Fibroblast of lung (primary cell): Measurements from ENCODE around the gene PACRG.

Source experiments
- EZH2 ChIP-seq: IDR thresholded peaks from 2 replicates; pipeline ENCODE4 v1.5.1; 2012; ENCODE audit warnings: low read length, control low read depth, mild to moderate bottlenecking; ENCODE audit errors: missing control alignments
- TF ChIP-seq, protein P1 (sequence below), 2 donors: IDR thresholded peaks in 1 of 2; conservative IDR thresholded peaks in 1 of 2; 1 replicate in 1 of 2; 2 replicates in 1 of 2; pipeline ENCODE4 v1.5.1; 2011 to 2012; ENCODE audit warnings: low read length in 2 of 2, control low read depth in 1 of 2, inconsistent platforms in 1 of 2, low read depth in 1 of 2, mild to moderate bottlenecking in 1 of 2

DNA sequence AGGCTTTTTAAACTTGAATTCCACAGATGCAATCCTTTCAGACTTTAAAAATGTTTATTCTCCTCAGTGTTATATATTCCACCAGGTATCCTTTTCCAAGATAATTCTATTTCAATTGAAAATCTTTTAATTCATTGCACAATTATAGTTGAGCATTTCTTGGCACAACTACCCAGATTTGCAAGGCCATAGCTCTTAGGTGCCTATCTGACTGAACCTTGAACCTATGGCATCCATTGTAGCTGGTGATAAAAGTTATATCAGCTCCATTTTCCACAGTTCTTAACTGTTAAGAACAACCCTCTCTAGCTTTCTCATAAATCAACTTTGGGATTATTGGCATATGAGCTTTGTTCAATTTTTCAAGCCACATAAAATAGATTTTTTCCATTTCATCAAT, 42.4 kb downstream of the PACRG start:
- no peak for TF ChIP-seq EZH2
- TF ChIP-seq, protein P1, sequence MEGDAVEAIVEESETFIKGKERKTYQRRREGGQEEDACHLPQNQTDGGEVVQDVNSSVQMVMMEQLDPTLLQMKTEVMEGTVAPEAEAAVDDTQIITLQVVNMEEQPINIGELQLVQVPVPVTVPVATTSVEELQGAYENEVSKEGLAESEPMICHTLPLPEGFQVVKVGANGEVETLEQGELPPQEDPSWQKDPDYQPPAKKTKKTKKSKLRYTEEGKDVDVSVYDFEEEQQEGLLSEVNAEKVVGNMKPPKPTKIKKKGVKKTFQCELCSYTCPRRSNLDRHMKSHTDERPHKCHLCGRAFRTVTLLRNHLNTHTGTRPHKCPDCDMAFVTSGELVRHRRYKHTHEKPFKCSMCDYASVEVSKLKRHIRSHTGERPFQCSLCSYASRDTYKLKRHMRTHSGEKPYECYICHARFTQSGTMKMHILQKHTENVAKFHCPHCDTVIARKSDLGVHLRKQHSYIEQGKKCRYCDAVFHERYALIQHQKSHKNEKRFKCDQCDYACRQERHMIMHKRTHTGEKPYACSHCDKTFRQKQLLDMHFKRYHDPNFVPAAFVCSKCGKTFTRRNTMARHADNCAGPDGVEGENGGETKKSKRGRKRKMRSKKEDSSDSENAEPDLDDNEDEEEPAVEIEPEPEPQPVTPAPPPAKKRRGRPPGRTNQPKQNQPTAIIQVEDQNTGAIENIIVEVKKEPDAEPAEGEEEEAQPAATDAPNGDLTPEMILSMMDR (conservative IDR thresholded peaks at IDR 0.05 in 1 of 2, IDR thresholded peaks at IDR 0.05 in 1 of 2; ENCODE audit: low read depth in 1 of 2, low read length in 2 of 2), result no peak
